ENCODE measurements around the gene PCA3.

The PCA3 gene

DNA sequence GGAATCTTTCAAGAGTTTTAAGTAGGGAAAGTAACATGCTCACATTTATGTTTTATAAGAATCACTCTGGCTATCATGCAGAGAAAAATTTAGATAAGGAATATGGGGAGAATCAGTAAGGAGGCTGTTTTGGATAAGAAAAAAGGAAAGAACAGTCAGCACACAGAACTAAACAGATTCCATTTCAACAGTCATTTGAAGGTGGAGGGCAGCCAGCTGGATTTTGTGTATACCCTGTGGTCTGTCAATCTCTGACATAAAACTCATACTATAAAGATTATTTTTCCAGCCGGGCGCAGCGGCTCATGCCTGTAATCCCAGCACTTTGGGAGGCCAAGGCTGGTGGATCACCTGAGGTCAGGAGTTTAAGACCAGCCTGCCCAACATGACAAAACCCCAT is 64.2 kb downstream of the PCA3 start:
- no peak for DNase-seq

- DNase-seq: no peak
Measured at GRCh38 chr9:76835571-76836283, 71.5 kb downstream of the PCA3 start.

Data from retina (tissue), 1 donor.